HFF-Myc (cell line): ENCODE measurements around the gene CSTF2.

Experiments
- DNase-seq: peaks from one replicate; pipeline ENCODE4 v3.0.0-alpha.2; 2011; ENCODE audit warnings: low read depth; ENCODE audit errors: extremely low read depth
- H3K4me3 ChIP-seq: replicated peaks from 2 replicates; pipeline ENCODE4 v1.5.1; 2011; ENCODE audit warnings: low read depth, mild to moderate bottlenecking, control low read depth, low read length
- TF ChIP-seq, protein P1 (sequence below): IDR thresholded peaks from 2 replicates; pipeline ENCODE4 v1.5.1; 2012; ENCODE audit warnings: mild to moderate bottlenecking, low read depth, low read length, control low read depth; ENCODE audit errors: missing control alignments

CSTF2 gene

DNA sequence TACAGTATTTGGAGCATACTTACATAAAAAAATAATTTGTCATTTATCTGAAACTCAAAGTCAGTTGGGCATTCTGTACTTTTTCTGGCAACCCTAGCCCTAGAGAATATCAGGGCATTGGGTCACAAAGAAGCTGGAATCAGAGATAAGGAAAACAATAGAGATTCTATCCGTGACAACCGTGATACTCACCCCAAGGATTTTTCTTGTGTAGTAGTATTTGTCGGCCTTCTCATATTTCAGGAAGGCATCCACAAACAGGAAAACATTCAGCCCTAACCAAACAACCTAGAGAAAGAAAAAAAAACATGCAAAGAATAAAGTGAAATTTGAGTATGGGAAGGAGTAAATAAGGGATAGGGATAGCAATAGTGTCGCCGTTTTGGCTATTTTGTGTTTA, 50.3 kb downstream of the CSTF2 start:
- H3K4me3 ChIP-seq: no peak overlapping the region
- TF ChIP-seq, protein P1, sequence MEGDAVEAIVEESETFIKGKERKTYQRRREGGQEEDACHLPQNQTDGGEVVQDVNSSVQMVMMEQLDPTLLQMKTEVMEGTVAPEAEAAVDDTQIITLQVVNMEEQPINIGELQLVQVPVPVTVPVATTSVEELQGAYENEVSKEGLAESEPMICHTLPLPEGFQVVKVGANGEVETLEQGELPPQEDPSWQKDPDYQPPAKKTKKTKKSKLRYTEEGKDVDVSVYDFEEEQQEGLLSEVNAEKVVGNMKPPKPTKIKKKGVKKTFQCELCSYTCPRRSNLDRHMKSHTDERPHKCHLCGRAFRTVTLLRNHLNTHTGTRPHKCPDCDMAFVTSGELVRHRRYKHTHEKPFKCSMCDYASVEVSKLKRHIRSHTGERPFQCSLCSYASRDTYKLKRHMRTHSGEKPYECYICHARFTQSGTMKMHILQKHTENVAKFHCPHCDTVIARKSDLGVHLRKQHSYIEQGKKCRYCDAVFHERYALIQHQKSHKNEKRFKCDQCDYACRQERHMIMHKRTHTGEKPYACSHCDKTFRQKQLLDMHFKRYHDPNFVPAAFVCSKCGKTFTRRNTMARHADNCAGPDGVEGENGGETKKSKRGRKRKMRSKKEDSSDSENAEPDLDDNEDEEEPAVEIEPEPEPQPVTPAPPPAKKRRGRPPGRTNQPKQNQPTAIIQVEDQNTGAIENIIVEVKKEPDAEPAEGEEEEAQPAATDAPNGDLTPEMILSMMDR: no peak
- DNase-seq: no peak

DNA sequence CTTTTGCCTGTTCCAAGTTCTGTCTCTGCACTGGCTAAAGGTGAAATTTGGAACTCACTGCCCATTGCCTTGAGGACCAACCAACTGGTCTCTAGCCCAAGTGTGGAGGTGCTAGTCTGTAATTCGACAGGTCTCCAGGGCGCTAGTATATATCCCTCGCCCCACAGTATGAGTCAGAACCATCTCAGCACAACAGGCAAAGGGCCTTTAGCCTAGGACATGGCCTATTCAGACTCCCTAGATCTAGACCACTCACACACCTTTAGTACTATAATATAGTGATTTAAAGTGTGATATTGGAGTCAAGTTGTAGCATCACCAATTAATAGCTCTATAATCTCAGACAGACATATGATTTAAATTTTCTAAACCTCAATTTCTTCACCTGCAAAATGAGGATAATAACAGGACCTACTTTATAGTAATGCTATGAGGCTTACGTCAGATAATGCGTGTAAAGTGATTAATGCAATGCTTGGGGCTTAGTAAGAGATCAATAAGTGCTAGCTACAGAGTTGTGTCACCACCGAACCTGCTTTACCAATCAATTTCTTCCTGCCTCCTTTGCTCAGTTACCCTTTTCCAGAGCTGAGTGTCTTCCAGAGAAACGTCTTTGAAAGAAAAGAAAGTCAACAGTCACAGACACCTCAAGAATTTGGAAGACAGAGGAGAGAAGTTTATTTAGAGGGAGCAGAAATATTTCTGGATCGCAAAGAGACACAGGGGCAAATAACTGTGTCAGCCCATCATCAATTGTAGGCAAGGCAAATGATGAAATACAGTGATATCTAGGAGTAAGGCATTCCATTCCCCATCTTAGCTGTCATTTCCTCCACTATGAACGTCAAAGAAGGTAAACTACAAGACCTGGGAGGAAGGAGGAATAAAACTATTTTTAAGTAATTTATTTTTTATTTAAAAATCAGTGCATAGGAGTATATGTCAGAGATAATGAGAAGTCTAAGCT, 51.7 kb downstream of the CSTF2 start:
- no peak overlapping the region for H3K4me3 ChIP-seq
- TF ChIP-seq, protein P1: no peak
- no peak for DNase-seq

DNA sequence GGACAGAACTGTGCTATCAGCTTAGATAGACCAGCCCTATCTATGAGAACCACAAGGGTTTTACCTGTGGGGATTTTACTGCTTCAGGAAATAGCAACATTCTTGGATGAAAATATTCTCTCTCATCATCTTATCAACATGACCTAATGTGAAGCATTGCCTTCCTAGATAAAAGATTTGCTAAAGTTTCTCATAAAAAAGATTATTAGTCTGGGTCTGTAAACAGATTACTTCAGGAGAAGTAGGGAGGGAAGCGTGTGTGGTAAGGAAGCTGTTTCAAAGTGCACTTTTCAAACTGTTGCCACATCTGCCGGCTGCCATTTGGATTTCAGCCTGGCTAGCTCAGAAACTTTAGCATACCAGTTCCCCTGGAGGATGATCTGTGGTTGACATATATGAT, 54.1 kb downstream of the CSTF2 start, which contains the start of gene NOX1:
Gene NOX1, minus strand, starts transcription at position 35 of the 400 bp plus-strand sequence. CDS start 220 bp downstream, outside the sequence.
- TF ChIP-seq, protein P1: no peak
- no peak for DNase-seq
- H3K4me3 ChIP-seq: no peak within 1 kb of the TSS

DNA sequence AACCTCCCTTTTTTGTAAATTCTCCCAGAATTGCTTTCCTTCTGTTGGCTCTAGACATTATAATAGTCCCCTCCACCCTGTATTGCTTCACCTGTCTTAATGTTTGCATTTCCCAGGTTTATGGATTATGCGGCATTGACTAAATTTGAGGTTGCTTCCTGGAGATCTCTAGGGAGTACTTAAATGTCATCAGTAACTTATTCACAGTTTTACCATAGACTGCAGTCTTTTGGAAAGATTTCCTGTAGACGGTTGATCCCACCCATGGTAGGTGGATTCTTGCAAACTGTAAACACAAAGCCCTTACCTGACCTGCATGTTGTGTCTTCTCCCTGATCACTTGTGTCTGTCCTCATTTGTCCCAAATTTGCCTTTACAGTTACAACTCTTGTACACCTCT, 60.2 kb downstream of the CSTF2 start:
- no peak for DNase-seq
- TF ChIP-seq, protein P1: no peak
- H3K4me3 ChIP-seq: no peak overlapping the region

DNA sequence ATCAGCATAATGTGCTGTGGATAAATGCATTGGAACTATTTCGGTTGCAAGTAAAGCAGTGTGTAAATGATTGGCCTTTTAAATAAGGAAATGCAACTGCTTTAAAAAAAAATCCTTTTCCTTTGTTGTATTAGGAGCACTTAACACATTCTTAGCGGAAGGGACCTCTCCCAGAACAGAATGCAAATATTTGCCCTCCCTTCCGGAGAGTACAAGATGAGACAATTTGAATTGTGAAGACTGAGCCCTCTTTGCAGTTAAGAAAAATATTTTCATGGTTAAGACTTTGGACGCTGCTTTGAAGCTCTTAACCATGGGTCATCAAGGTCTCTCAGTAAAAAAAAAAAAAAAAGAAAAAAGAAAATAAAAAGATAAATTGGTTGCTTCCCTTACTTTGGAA, 63.5 kb downstream of the CSTF2 start:
- TF ChIP-seq, protein P1: no peak
- no peak for DNase-seq

More for the DNA sequence above, 63.5 kb downstream of the CSTF2 start:
- H3K4me3 ChIP-seq: no peak overlapping the region
